Activated CD8-positive, alpha-beta T cell treated with anti-CD3 and anti-CD28 coated beads for 36 hours (primary cell): ENCODE data around the gene ADAMTSL5. TPM values are rescaled to one million over a fixed set of nuclear protein-coding genes. Genes with fewer than 3 reads are reported as not detected.

Experiments
- ATAC-seq: fragments of 200-7000 bp; cut with Tn5 transposase; one replicate; pipeline ENCODE4 v1.10.0; 2021; ENCODE audit warnings: mild to moderate bottlenecking, moderate library complexity
- CTCF ChIA-PET: fragments of 350-600 bp; sonication (Branson Sonifier 250); formaldehyde crosslinking; loops from one replicate; lab custom pipeline; 2021; ENCODE audit warnings: antibody characterized with exemption; lab: Charles Lee
- POLR2A ChIA-PET: fragments of 350-600 bp; sonication (Branson Sonifier 250); formaldehyde crosslinking; loops from one replicate; lab custom pipeline; 2021; ENCODE audit warnings: antibody characterized with exemption; lab: Charles Lee
- DNase-seq: peaks from one replicate; pipeline ENCODE4 v3.0.0-alpha.2; 2020
- H3K27ac Mint-ChIP-seq: one replicate; pipeline ENCODE4 v1.8.0; 2021; ENCODE audit warnings: mild to moderate bottlenecking, mixed read lengths
- H3K27me3 Mint-ChIP-seq: one replicate; pipeline ENCODE4 v1.8.0; 2021; ENCODE audit warnings: mixed read lengths
- H3K36me3 Mint-ChIP-seq: one replicate; pipeline ENCODE4 v1.8.0; 2021; ENCODE audit warnings: low read depth, mixed read lengths
- H3K4me1 Mint-ChIP-seq: one replicate; pipeline ENCODE4 v1.8.0; 2021; ENCODE audit warnings: low read depth, mixed read lengths
- H3K4me3 Mint-ChIP-seq: one replicate; pipeline ENCODE4 v1.8.0; 2021; ENCODE audit warnings: mild to moderate bottlenecking, moderate library complexity, mixed read lengths
- H3K9me3 Mint-ChIP-seq: one replicate; pipeline ENCODE4 v1.8.0; 2021; ENCODE audit warnings: mixed read lengths
- intact Hi-C: fragments of 100-400 bp; cut with micrococcal nuclease; formaldehyde crosslinking; loops from one replicate; pipeline ENCODE4 v1.10.0; 2022
- total RNA-seq, 2 experiments: library from RNA; stranded (reverse); gene quantifications; one replicate each; pipeline ENCODE4 v1.2.3, GENCODE V29; 2021
- TF ChIP-seq, protein P1 (sequence below): fragments of 200-600 bp; IDR thresholded peaks from one replicate; pipeline ENCODE4 v1.8.0; 2022; ENCODE audit warnings: antibody characterized with exemption, mild to moderate bottlenecking

ADAMTSL5 gene
- total RNA-seq, 2 experiments from 2014 or later, result 1.3 TPM

DNA sequence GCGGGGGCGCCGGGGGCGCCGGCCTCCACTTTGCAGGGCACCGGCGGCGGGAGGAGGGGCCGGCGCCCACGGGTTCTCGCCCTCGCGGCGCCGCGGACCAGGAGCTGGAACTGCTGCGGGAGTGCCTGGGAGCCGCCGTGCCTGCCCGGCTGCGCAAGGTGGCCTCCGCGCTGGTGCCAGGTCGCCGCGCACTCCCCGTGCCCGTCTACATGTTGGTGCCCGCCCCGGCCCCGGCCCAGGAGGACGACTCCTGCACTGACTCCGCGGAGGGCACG lies 45.7 kb downstream of the ADAMTSL5 start:
- ATAC-seq (no peak), DNase-seq (no peak)
- no peaks in the 10 kb centered on the region for H3K9me3 Mint-ChIP-seq
- ChIA-PET POLR2A (interaction anchor here (0.6 to 1.2 kb wide), 2 partner anchors 11 to 27 kb away, joined by 3 read pairs; no protein-coding TSS in a partner anchor), CTCF (interaction anchor here (1.3 to 1.4 kb wide), 2 partner anchors 11 to 143 kb away, joined by 3 read pairs; no protein-coding TSS in a partner anchor)
- no peaks in the 10 kb centered on the region for H3K36me3 Mint-ChIP-seq
- no peak overlapping the region for H3K4me3 Mint-ChIP-seq
- intact Hi-C loops, result no loop called here
- TF ChIP-seq, protein P1, sequence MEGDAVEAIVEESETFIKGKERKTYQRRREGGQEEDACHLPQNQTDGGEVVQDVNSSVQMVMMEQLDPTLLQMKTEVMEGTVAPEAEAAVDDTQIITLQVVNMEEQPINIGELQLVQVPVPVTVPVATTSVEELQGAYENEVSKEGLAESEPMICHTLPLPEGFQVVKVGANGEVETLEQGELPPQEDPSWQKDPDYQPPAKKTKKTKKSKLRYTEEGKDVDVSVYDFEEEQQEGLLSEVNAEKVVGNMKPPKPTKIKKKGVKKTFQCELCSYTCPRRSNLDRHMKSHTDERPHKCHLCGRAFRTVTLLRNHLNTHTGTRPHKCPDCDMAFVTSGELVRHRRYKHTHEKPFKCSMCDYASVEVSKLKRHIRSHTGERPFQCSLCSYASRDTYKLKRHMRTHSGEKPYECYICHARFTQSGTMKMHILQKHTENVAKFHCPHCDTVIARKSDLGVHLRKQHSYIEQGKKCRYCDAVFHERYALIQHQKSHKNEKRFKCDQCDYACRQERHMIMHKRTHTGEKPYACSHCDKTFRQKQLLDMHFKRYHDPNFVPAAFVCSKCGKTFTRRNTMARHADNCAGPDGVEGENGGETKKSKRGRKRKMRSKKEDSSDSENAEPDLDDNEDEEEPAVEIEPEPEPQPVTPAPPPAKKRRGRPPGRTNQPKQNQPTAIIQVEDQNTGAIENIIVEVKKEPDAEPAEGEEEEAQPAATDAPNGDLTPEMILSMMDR, result no peak
- peaks cover 8% of the 10 kb centered on the region for H3K4me1 Mint-ChIP-seq
- peaks cover 11% of the 10 kb centered on the region for H3K27me3 Mint-ChIP-seq
- H3K27ac Mint-ChIP-seq, result no peak overlapping the region

DNA sequence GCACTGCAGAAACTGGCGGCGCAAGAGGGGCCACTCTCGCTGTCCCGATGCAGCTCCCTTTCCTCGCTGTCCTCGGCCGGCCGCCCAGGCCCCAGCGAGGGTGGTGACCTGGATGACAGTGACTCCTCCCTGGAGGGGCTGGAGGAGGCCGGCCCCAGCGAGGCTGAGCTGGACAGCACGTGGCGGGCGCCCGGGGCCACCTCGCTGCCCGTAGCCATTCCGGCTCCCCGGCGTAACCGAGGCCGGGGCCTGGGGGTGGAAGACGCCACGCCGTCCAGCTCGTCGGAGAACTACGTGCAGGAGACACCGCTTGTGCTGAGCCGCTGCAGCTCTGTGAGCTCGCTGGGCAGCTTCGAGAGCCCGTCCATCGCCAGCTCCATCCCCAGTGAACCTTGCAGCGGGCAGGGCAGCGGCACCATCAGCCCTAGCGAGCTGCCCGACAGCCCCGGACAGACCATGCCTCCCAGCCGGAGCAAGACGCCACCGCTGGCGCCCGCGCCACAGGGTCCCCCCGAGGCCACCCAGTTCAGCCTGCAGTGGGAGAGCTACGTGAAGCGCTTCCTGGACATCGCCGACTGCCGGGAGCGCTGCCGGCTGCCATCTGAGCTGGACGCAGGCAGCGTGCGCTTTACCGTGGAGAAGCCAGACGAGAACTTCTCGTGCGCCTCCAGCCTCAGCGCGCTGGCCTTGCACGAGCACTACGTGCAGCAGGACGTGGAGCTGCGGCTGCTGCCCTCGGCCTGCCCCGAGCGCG lies 46.2 kb downstream of the ADAMTSL5 start:
- ChIA-PET CTCF (interaction anchor here (0.7 to 1.7 kb wide), 8 partner anchors 9 to 142 kb away, joined by 3 to 13 read pairs (median 3); no protein-coding TSS in a partner anchor), POLR2A (interaction anchor here (0.6 to 1.4 kb wide), 7 partner anchors 9 to 57 kb away, joined by 3 to 6 read pairs (median 3); partner anchors contain the start of gene PLK5)
- no peak for ATAC-seq
- Mint-ChIP-seq H3K4me3 (no peak overlapping the region), H3K4me1 (peaks cover 7% of the 10 kb centered on the region), H3K27me3 (peaks cover 7% of the 10 kb centered on the region), H3K36me3 (no peaks in the 10 kb centered on the region), H3K9me3 (no peaks in the 10 kb centered on the region), H3K27ac (no peak overlapping the region)
- TF ChIP-seq, protein P1, result no peak
- no peak for DNase-seq
- intact Hi-C loops, result no loop called here

- no peak overlapping the region for H3K4me3 Mint-ChIP-seq
- H3K9me3 Mint-ChIP-seq, result no peaks in the 10 kb centered on the region
- H3K4me1 Mint-ChIP-seq, result peaks cover 3% of the 10 kb centered on the region
- TF ChIP-seq, protein P1, result peak; percentile 28
- ATAC-seq (no peak), DNase-seq (no peak)
- H3K27me3 Mint-ChIP-seq, result peaks cover 6% of the 10 kb centered on the region
- CTCF ChIA-PET, result interaction anchor here (0.7 to 1.7 kb wide), 8 partner anchors 8 to 281 kb away, joined by 3 to 13 read pairs (median 3); no protein-coding TSS in a partner anchor
- intact Hi-C loops, result no loop called here
- H3K27ac Mint-ChIP-seq, result no peak overlapping the region
- no peaks in the 10 kb centered on the region for H3K36me3 Mint-ChIP-seq
- POLR2A ChIA-PET, result interaction anchor here (0.7 to 1.4 kb wide), 8 partner anchors 8 to 124 kb away, joined by 3 to 6 read pairs (median 3); partner anchors contain the start of gene PLK5
Measured at GRCh38 chr19:1466018-1466460, 46.8 kb downstream of the ADAMTSL5 start.

DNA sequence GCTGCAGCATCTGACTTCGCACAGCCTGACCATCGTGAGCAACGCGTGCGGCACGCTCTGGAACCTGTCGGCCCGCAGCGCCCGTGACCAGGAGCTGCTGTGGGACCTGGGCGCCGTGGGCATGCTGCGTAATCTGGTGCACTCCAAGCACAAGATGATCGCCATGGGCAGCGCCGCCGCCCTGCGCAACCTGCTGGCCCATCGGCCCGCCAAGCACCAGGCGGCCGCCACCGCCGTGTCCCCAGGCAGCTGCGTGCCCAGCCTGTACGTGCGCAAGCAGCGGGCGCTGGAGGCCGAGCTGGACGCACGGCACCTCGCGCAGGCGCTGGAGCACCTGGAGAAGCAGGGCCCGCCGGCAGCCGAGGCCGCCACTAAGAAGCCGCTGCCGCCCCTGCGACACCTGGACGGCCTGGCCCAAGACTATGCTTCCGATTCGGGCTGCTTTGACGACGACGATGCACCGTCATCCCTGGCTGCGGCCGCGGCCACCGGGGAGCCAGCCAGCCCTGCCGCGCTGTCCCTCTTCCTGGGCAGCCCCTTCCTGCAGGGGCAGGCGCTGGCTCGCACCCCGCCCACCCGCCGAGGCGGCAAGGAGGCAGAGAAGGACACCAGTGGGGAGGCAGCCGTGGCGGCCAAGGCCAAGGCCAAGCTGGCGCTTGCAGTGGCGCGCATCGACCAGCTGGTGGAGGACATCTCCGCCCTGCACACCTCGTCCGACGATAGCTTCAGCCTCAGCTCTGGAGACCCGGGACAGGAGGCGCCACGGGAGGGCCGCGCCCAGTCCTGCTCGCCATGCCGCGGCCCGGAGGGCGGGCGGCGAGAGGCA lies 47.4 kb downstream of the ADAMTSL5 start:
- TF ChIP-seq, protein P1, result peak; percentile 50
- H3K4me1 Mint-ChIP-seq, result peaks cover 3% of the 10 kb centered on the region
- H3K27ac Mint-ChIP-seq, result no peak overlapping the region
- no peak overlapping the region for H3K4me3 Mint-ChIP-seq
- no peaks in the 10 kb centered on the region for H3K9me3 Mint-ChIP-seq
- ChIA-PET CTCF (interaction anchor here (0.7 to 1.7 kb wide), 8 partner anchors 8 to 281 kb away, joined by 3 to 13 read pairs (median 3); no protein-coding TSS in a partner anchor), POLR2A (interaction anchor here (0.7 to 1.4 kb wide), 7 partner anchors 7 to 124 kb away, joined by 3 to 6 read pairs (median 3); partner anchors contain the start of gene PLK5)
- no peaks in the 10 kb centered on the region for H3K36me3 Mint-ChIP-seq
- intact Hi-C loops, result no loop called here
- DNase-seq, result peak; percentile 56
- ATAC-seq, result peak; percentile 52
- peaks cover 5% of the 10 kb centered on the region for H3K27me3 Mint-ChIP-seq
